ENCODE results near the gene ADD3. TPM values are rescaled to one million over a fixed set of nuclear protein-coding genes. Genes with fewer than 3 reads are reported as not detected.

Gene ADD3
- total RNA-seq, 2 donors from 2014 or later = 37.9 to 40.5 TPM

DNA sequence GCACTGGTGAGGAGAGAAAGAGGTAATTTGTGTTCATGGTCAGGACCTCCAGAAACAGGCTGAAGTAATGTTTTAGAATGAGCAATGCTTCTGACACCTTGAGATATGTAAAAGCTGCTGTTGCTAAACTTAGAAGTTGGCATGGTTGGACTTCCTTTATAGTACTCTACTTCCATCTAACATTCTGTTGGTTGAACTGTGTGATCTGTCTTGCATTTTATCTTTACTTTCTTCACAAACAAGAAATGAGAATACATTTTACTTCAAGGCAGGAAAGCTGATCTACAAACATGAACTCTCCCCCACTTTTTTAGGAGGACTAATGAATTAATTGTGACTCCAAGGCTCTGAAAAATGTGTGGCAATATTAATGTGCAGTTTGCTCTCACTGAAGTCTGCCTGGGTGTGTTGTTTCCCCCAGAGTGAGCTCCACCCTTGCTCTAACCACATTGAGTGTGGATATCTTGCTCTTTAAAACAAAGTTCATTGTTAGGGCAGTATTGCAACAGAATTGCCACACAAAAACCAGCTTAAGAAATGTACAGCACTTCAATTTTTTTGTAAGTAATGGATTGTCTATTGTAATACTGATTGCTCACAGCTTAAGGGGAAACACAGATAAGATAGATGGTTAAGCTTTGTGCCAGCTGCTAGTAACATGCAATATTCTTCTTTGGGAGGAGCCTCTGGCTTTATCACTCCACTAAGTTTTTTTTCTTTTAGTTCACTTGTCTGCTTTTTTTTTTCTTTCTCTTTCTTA is 69.0 kb downstream of the ADD3 start:
- H3K4me3 ChIP-seq = no peak overlapping the region
- ATAC-seq = peak; percentile 64

DNA sequence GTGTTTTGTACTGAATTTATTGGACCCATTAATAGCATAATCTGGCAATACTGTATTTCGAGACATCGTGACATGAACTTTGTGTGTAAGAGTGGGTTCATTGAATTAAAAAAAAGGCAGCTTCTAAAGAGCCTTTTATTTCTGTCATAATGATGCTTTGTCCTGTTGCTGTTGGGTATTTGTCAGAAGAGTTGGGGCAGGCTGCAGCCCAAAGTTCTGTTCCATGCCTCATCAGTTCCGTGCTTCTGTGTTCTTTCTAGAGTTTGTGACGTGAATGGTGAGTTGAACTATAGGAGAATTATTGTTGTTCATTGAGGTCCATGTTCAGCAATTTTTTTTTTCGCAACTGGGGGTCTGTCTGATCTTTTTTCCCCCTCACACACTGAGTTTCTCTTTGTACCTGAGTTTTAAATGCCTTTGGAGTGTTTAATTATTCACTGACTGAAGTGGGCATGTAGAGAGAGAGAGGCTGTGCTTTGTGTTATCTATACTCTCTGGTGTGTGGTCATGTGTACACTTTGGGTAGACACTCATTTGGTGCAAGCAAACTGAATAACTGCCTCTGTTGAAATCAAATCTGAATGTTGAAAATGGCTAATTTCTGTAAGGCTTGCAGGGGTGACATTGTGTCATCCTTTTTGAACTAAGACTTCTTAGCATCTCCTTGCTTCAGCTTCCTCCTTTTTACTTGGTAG is 69.8 kb downstream of the ADD3 start:
- Histone ChIP-seq H3K27me3 (no peaks in the 10 kb centered on the region), H3K9me3 (no peaks in the 10 kb centered on the region), H3K4me1 (peaks cover 51% of the 10 kb centered on the region), H3K36me3 (replicated peaks in 1 of 2; ENCODE audit: insufficient read depth in 1 of 2, low read depth in 2 of 2) (no peaks in the 10 kb centered on the region), H3K27ac (peak overlapping the region in 2 of 4 donors; percentile 8 to 76), H3K4me3 (no peak overlapping the region)
- ATAC-seq (no peak), DNase-seq (no peak)
- TF ChIP-seq, protein P1, sequence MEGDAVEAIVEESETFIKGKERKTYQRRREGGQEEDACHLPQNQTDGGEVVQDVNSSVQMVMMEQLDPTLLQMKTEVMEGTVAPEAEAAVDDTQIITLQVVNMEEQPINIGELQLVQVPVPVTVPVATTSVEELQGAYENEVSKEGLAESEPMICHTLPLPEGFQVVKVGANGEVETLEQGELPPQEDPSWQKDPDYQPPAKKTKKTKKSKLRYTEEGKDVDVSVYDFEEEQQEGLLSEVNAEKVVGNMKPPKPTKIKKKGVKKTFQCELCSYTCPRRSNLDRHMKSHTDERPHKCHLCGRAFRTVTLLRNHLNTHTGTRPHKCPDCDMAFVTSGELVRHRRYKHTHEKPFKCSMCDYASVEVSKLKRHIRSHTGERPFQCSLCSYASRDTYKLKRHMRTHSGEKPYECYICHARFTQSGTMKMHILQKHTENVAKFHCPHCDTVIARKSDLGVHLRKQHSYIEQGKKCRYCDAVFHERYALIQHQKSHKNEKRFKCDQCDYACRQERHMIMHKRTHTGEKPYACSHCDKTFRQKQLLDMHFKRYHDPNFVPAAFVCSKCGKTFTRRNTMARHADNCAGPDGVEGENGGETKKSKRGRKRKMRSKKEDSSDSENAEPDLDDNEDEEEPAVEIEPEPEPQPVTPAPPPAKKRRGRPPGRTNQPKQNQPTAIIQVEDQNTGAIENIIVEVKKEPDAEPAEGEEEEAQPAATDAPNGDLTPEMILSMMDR (IDR thresholded peaks at IDR 0.05) = no peak
- no peak for TF ChIP-seq POLR2A (IDR thresholded peaks at IDR 0.05)
- 73 to 82% methylated on average over 5 of the region's 5 CpGs for WGBS, 2 donors
- intact Hi-C loops (cut with DNase I) = no loop called here

More for the DNA sequence above, 69.0 kb downstream of the ADD3 start:
- Histone ChIP-seq H3K27me3 (no peaks in the 10 kb centered on the region), H3K9me3 (no peaks in the 10 kb centered on the region), H3K36me3 (replicated peaks in 1 of 2; ENCODE audit: insufficient read depth in 1 of 2, low read depth in 2 of 2) (no peaks in the 10 kb centered on the region), H3K27ac (peak overlapping the region in 3 of 4 donors; percentile 8 to 76 (median 13)), H3K4me1 (peaks cover 47% of the 10 kb centered on the region)
- TF ChIP-seq, protein P1 (IDR thresholded peaks at IDR 0.05) = no peak
- DNase-seq = peak in 2 of 4 donors; percentile 15 to 60
- intact Hi-C loops (cut with DNase I) = no loop called here

DNA sequence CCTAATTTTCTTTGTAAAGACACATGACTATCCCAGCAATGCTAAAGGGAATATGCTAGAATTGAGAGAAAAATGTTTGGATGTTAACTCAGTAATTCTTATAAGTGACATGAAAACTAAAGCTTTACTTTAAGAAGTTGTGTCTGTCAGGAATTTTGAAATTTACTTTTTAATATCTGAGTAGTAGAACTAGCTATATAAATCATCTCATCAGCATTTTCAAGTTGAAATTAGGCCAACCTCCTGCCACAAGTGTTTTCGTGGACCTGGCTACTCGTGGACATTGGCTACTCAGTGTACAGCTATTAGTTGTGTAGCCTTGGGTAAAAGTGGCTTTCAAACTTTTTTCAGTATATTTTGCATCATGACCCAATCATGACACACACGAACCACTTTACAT is 70.5 kb downstream of the ADD3 start:
- Histone ChIP-seq H3K27me3 (no peaks in the 10 kb centered on the region), H3K9me3 (no peaks in the 10 kb centered on the region), H3K4me3 (no peak overlapping the region), H3K27ac (peak overlapping the region in 1 of 4 donors; percentile 3), H3K4me1 (peaks cover 53% of the 10 kb centered on the region), H3K36me3 (replicated peaks in 1 of 2; ENCODE audit: insufficient read depth in 1 of 2, low read depth in 2 of 2) (no peaks in the 10 kb centered on the region)
- ATAC-seq (no peak), DNase-seq (no peak)
- TF ChIP-seq POLR2A (IDR thresholded peaks at IDR 0.05) = no peak
- intact Hi-C loops (cut with DNase I) = no loop called here
- WGBS, 2 donors = 44 to 68% methylated on average over 3 of the region's 3 CpGs

DNA sequence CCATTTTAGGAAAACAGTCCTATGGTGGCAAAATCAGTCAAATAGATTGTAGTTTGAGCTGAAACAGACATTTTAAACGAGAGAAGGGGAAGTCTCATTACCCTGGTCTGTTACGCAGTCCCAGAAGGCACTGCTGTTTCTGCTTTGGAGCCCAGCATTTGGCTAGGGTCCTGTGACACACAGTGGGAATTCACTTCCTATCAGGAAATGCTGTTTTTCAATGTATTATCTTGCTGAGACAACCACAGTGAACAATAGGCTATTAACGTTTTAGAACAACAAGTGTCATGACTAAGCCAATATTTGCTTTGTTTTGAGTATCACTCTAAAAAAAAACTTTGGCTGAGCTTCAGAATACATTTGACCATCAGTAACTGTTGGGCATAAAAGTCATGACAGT is 74.1 kb downstream of the ADD3 start:
- TF ChIP-seq, protein P1 (IDR thresholded peaks at IDR 0.05) = no peak
- no peak for TF ChIP-seq POLR2A (IDR thresholded peaks at IDR 0.05)
- no peaks in the 10 kb centered on the region for H3K9me3 ChIP-seq
- peaks cover 42% of the 10 kb centered on the region for H3K4me1 ChIP-seq
- H3K36me3 ChIP-seq (replicated peaks in 1 of 2; ENCODE audit: insufficient read depth in 1 of 2, low read depth in 2 of 2) = no peaks in the 10 kb centered on the region
- WGBS, 2 donors = 31 to 34% methylated on average over 3 of the region's 3 CpGs
- peak in 2 of 4 donors; percentile 22 to 45 for DNase-seq
- no peak overlapping the region for H3K4me3 ChIP-seq
- H3K27ac ChIP-seq = peak overlapping the region in 2 of 4 donors; percentile 7 to 67
- intact Hi-C loops (cut with DNase I) = no loop called here
- H3K27me3 ChIP-seq = no peaks in the 10 kb centered on the region
- peak; percentile 58 for ATAC-seq

DNA sequence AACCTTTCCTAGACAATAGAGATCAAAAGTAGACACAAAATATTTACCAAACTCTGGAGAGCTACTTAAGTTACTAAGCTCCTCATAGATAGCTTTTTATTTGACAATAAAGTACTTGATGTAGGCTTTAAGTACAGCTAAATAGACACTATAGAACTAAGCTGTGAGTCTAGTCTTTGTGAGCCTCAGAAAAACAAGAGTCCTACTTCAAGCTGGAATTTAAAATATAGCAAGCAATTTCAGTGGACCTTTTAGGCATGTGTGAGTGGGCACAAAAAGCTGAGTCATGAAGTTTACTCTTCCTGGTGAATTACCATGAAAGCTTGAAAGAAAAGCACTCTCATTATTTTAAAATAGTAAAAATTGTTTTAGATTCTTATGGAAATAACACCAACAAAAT is 76.1 kb downstream of the ADD3 start:
- Histone ChIP-seq H3K4me3 (no peak overlapping the region), H3K9me3 (no peaks in the 10 kb centered on the region), H3K4me1 (peaks cover 25% of the 10 kb centered on the region), H3K27me3 (no peaks in the 10 kb centered on the region), H3K36me3 (replicated peaks in 1 of 2; ENCODE audit: insufficient read depth in 1 of 2, low read depth in 2 of 2) (no peaks in the 10 kb centered on the region), H3K27ac (no peak overlapping the region)
- TF ChIP-seq, protein P1 (IDR thresholded peaks at IDR 0.05) = no peak
- no peak for TF ChIP-seq POLR2A (IDR thresholded peaks at IDR 0.05)
- intact Hi-C loops (cut with DNase I) = no loop called here
- DNase-seq (no peak), ATAC-seq (no peak)

Measured in body of pancreas (tissue), 4 donors.